ENCODE measurements around the gene SAP30L. TPM values are rescaled to one million over a fixed set of nuclear protein-coding genes. Genes with fewer than 3 reads are reported as not detected.

Gene SAP30L
- total and polyA plus RNA-seq, 2 of the 4 experiments (the other 2 are of a cell fraction): 9.7 to 17.6 TPM

DNA sequence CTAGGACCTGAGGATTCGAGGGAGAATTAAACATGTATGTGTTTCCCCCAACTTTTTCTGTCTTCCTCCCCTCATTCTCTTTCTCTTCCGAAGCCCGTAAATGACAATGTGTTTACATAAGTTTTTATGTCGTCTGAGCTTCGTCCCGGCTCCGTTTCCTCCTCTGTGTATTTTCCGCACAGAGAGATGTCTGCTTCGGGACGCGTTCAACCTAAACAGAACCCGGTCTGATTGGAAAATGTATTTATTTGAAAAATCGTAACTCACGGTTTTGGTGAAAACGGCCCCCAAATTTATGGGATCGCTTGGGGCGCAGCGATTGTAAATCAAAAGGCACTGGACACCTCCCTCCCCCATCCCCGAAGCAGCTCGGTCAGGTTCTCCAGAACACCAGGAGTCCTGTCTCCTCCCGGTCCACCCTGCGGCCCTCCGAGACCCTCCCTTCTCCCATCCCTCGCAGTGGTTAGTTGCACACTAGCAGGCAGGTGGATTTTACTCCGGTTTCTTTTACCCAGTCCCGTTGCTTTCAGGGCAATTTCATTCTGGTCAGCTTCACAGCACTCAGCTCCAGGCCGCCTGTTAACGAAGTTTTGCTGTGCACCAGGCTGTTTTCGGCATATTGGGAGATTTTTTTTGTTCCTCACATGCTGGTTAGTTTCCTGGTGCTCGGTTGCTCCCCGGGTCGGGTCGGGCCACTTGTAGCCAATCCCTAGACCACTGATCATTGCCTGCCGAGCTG, 38.0 kb downstream of the SAP30L start:
- Histone ChIP-seq H2BK15ac (ENCODE audit: low read depth, low read length) (no peak overlapping the region), H3K27ac (ENCODE audit: insufficient read depth, low read length) (no peak overlapping the region), H2AK5ac (ENCODE audit: low read depth, low read length) (no peak overlapping the region), H2AFZ (replicated peaks; ENCODE audit: low read length, poor library complexity) (no peak overlapping the region), H2BK20ac (ENCODE audit: low read depth, low read length) (no peak overlapping the region), H3K4ac (ENCODE audit: low read depth, low read length) (no peak overlapping the region), H2AK9ac (replicated peaks; ENCODE audit: low read depth, low read length, poor library complexity) (no peak overlapping the region), H3K4me3 (ENCODE audit: insufficient read depth, low read depth, low read length) (no peak overlapping the region), H2BK5ac (ENCODE audit: low read depth, low read length, poor library complexity, severe bottlenecking) (no peak overlapping the region), H4K20me1 (ENCODE audit: insufficient read depth, low read length) (no peaks in the 10 kb centered on the region; the same call in 1 of the 2 replicates), H3K4me1 (ENCODE audit: control insufficient read depth, insufficient read depth, low read length) (no peaks in the 10 kb centered on the region; the same call in 1 of the 2 replicates), H3K9ac (ENCODE audit: low read depth, low read length) (no peak overlapping the region), H4K8ac (ENCODE audit: low read depth in 2 of 2, low read length in 2 of 2) (no peak overlapping the region), H2BK120ac (ENCODE audit: low read depth, low read length) (no peak overlapping the region), H3K18ac (ENCODE audit: low read depth, low read length) (no peak overlapping the region), H3K56ac (ENCODE audit: extremely low read depth, insufficient read depth, low read length) (no peak overlapping the region), H3K9me1 (ENCODE audit: insufficient read depth, low read length) (no peaks in the 10 kb centered on the region), H3K14ac (replicated peaks; ENCODE audit: low read depth, low read length) (no peak overlapping the region), H3K79me1 (ENCODE audit: low read depth in 1 of 2, low read length in 2 of 2) (no peaks in the 10 kb centered on the region), H4K91ac (ENCODE audit: insufficient read depth, low read depth, low read length) (no peak overlapping the region), H3K4me2 (ENCODE audit: low read depth, low read length) (no peak overlapping the region), H3K23ac (ENCODE audit: low read depth, low read length) (no peak overlapping the region), H3K9me3 (ENCODE audit: control insufficient read depth, insufficient read depth, low read length) (peaks cover 10% of the 10 kb centered on the region), H3K27me3 (ENCODE audit: control insufficient read depth, insufficient read depth, low read length) (peaks cover 88% of the 10 kb centered on the region), H3K36me3 (ENCODE audit: control insufficient read depth, insufficient read depth, low read length) (no peaks in the 10 kb centered on the region), H4K5ac (ENCODE audit: low read depth, low read length) (no peak overlapping the region)
- dilution Hi-C loops (cut with HindIII; ENCODE audit: low sequenced_read_pairs, unreplicated experiment): no loop called here
- ChIA-PET POLR2A (ENCODE audit: unreplicated experiment) (no interaction called here), CTCF (interaction anchor here (1.0 to 1.6 kb wide), 2 partner anchors 10 to 37 kb away, joined by 3 read pairs; no protein-coding TSS in a partner anchor)
- no peak for ATAC-seq (ENCODE audit: low read depth)
- TF ChIP-seq CHD1 (IDR thresholded peaks at IDR 0.05; ENCODE audit: low read depth, low read length) (no peak), RCOR1 (IDR thresholded peaks at IDR 0.05; ENCODE audit: insufficient replicate concordance, low read length) (no peak), MAZ (IDR thresholded peaks at IDR 0.05; ENCODE audit: borderline replicate concordance, low read depth, low read length) (no peak), RFX5 (IDR thresholded peaks at IDR 0.05; ENCODE audit: low read depth, low read length) (no peak), BHLHE40 (IDR thresholded peaks at IDR 0.05; ENCODE audit: low read depth, low read length) (no peak), MAFK (IDR thresholded peaks at IDR 0.05; ENCODE audit: low read depth, low read length) (no peak)
- TF ChIP-seq, protein P1, sequence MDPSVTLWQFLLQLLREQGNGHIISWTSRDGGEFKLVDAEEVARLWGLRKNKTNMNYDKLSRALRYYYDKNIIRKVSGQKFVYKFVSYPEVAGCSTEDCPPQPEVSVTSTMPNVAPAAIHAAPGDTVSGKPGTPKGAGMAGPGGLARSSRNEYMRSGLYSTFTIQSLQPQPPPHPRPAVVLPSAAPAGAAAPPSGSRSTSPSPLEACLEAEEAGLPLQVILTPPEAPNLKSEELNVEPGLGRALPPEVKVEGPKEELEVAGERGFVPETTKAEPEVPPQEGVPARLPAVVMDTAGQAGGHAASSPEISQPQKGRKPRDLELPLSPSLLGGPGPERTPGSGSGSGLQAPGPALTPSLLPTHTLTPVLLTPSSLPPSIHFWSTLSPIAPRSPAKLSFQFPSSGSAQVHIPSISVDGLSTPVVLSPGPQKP (IDR thresholded peaks at IDR 0.05; ENCODE audit: borderline replicate concordance, low read depth, low read length): no peak
- no peak for DNase-seq
- intact Hi-C loops (cut with micrococcal nuclease): no loop called here
- BruUV-seq (replicated peaks): no TSS peak
- WGBS, 2 experiments (ENCODE audit: extremely low coverage in 2 of 2, insufficient read length in 1 of 2): 0% methylated on average over 6 of the region's 34 CpGs; no CpG with 5 or more reads in 1 of the 2 experiments
- in situ Hi-C loops (cut with MboI; ENCODE audit: low sequenced_read_pairs): no loop called here

All from IMR-90 (cell line).